ENCODE data around the gene SNX1.
"Not testable (repeated sequence)": the region's sequence is repeated elsewhere in the genome, so short reads cannot be mapped to it uniquely, and the experiment has no call there.

SNX1 gene

DNA sequence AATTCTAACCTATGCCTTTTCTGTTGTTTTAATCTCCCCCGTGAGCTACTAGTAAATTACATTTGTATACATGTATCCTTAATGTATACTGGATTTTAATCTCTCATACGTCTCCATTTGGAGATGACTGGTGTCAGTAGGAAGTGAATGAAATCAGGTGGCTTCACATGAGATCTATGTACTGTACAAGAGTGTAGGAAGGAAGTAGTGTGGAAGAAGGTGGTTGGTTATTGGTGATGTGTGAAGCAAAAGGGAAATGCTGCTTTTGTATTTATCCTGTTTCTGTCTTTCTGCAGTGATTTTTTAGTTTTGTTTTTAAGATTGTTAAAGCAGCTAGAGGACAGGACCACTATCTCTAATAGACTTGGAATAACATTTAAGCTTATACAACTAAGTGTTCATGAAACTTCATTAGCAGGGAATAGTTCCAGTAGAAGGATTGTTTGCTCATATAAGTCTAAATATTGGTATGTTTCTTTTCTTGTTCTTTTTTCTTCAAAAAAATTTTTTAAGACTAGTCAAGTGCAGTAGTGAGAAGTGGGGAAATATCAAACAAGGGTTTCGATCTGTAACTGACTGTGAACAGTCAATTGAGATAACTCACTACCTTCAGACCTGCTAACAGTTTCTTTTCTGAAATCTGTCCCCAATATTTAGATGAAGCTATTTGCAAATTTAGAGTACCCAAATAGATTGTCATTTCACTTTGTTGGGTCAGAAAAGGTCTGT lies 15.3 kb downstream of the SNX1 start:
- H3K4me3 ChIP-seq (ENCODE audit: low read depth, low read length), result no peak overlapping the region
- H3K27ac ChIP-seq, result no peak overlapping the region
- H3K36me3 ChIP-seq (replicated peaks), result peaks cover 5% of the 10 kb centered on the region
- TF ChIP-seq, protein P1, sequence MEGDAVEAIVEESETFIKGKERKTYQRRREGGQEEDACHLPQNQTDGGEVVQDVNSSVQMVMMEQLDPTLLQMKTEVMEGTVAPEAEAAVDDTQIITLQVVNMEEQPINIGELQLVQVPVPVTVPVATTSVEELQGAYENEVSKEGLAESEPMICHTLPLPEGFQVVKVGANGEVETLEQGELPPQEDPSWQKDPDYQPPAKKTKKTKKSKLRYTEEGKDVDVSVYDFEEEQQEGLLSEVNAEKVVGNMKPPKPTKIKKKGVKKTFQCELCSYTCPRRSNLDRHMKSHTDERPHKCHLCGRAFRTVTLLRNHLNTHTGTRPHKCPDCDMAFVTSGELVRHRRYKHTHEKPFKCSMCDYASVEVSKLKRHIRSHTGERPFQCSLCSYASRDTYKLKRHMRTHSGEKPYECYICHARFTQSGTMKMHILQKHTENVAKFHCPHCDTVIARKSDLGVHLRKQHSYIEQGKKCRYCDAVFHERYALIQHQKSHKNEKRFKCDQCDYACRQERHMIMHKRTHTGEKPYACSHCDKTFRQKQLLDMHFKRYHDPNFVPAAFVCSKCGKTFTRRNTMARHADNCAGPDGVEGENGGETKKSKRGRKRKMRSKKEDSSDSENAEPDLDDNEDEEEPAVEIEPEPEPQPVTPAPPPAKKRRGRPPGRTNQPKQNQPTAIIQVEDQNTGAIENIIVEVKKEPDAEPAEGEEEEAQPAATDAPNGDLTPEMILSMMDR (IDR thresholded peaks at IDR 0.05; ENCODE audit: low read depth, low read length, missing control alignments), result no peak
- in situ Hi-C loops (cut with HindIII; ENCODE audit: low pct_ligation_motif_present, low sequenced_read_pairs), result no loop called here
- H3K27me3 ChIP-seq (replicated peaks), result no peaks in the 10 kb centered on the region
- DNase-seq, result no peak

DNA sequence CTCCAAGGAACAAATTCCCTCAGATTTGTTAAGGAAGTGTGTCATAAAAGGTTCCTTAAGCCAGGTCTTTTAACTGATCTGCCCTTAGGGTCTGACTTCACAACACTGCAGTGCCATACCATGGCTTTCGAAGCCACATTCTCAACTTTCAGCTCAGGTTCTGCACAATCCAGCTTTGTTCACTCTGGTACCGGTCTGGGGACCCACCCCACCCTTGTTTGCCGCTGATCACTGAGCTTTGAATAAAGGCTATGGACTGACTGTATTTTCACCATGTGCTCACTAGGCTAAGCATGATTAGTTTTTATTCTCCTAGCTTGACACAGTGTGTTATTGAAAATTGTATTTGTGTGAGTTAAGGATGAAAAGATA lies 15.9 kb downstream of the SNX1 start:
- Histone ChIP-seq H3K27ac (no peak overlapping the region), H3K4me3 (ENCODE audit: low read depth, low read length) (no peak overlapping the region), H3K27me3 (replicated peaks) (no peaks in the 10 kb centered on the region), H3K36me3 (replicated peaks) (peaks cover 5% of the 10 kb centered on the region)
- in situ Hi-C loops (cut with HindIII; ENCODE audit: low pct_ligation_motif_present, low sequenced_read_pairs), result no loop called here
- no peak for DNase-seq
- TF ChIP-seq, protein P1 (IDR thresholded peaks at IDR 0.05; ENCODE audit: low read depth, low read length, missing control alignments), result no peak

DNA sequence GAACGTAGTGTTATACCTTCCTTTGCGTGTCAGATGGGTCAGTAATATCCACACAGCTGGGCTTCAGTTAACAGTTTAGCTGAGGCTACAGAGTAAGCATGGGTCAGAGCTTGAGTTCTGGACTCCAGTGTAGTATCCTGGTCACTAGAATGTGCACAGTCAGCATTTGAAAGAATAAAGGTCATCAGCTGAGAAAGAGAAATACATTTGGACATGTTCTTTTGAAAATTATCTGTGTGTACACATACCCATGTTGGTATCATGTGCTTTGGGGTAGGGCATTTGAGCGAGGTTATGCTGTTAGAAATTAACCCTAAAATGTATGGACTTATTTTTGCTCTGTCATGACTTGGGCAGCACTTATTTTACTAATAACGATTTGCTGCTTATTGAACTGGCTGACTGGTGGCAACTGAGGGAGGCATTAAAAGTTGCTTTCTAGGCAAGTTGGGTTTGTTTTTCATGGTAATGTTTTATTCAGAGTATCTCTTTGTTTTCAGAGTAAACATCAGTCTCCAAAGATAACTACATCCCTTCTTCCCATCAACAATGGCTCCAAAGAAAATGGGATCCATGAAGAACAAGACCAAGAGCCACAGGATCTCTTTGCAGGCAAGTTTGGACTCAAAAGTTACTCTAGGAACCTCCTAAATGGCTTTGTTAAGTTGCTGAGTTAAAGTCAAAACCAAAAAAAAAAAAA lies 16.4 kb downstream of the SNX1 start:
- no peaks in the 10 kb centered on the region for H3K27me3 ChIP-seq (replicated peaks)
- no peak for DNase-seq
- TF ChIP-seq, protein P1 (IDR thresholded peaks at IDR 0.05; ENCODE audit: low read depth, low read length, missing control alignments), result no peak
- H3K36me3 ChIP-seq (replicated peaks), result peaks cover 5% of the 10 kb centered on the region
- in situ Hi-C loops (cut with HindIII; ENCODE audit: low pct_ligation_motif_present, low sequenced_read_pairs), result no loop called here
- H3K27ac ChIP-seq, result no peak overlapping the region
- no peak overlapping the region for H3K4me3 ChIP-seq (ENCODE audit: low read depth, low read length)

DNA sequence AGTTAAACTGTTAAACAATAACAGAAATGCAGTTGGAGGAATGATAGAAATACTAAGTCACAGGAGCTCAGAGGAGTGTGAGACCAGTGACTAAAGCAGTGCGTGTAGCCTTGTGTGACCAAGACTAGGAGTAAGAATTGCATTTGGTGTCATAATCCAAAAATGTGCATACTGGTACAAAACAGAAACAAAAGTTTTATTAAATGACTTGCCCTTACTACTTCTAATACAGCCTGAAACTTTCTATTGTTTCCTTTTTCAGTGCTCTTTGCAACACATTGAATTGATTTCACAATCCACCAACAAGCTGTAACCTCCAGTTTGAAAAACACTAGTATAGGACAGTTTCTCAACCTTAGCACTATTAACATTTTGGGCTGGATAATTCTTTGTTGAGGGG lies 17.1 kb downstream of the SNX1 start:
- no peaks in the 10 kb centered on the region for H3K27me3 ChIP-seq (replicated peaks)
- TF ChIP-seq, protein P1 (IDR thresholded peaks at IDR 0.05; ENCODE audit: low read depth, low read length, missing control alignments), result no peak
- no peak overlapping the region for H3K27ac ChIP-seq
- in situ Hi-C loops (cut with HindIII; ENCODE audit: low pct_ligation_motif_present, low sequenced_read_pairs), result no loop called here
- no peak overlapping the region for H3K4me3 ChIP-seq (ENCODE audit: low read depth, low read length)
- DNase-seq, result peak; percentile 6
- H3K36me3 ChIP-seq (replicated peaks), result peaks cover 9% of the 10 kb centered on the region

DNA sequence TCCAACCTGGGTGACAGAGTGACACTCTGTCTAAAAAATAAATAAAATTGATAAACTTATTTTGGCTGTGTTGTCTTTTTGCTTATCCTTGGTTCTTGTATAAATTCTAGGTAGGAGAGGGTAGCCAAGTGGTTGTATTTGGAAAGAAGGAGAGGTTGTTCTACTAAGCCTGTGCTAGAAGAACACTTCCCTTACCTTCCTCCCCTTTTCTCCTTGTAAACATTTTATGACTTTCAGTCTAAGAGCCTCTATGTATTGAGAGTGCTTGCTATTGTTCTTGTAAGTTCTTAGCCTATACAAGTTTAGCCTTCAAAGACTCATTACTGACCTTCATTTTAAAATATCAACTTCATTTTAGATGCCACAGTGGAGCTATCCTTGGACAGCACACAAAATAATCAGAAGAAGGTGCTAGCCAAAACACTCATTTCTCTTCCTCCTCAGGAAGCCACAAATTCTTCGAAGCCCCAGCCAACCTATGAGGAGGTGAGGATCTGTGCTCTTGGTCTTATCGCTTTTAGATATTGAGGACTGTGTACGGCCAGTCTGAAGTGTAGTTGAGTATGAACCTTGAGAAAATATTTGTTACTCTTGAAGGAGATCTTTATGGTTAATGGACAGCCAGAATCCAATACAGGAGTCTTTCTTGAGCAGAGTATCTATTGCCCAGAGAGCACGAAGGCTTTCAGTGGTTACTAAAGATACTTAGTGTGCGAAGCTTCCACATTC lies 22.1 kb downstream of the SNX1 start:
- H3K4me3 ChIP-seq (ENCODE audit: low read depth, low read length), result no peak overlapping the region
- H3K27ac ChIP-seq, result no peak overlapping the region
- no peaks in the 10 kb centered on the region for H3K27me3 ChIP-seq (replicated peaks)
- H3K36me3 ChIP-seq (replicated peaks), result peaks cover 39% of the 10 kb centered on the region
- DNase-seq, result no peak
- in situ Hi-C loops (cut with HindIII; ENCODE audit: low pct_ligation_motif_present, low sequenced_read_pairs), result no loop called here
- TF ChIP-seq, protein P1 (IDR thresholded peaks at IDR 0.05; ENCODE audit: low read depth, low read length, missing control alignments), result no peak

DNA sequence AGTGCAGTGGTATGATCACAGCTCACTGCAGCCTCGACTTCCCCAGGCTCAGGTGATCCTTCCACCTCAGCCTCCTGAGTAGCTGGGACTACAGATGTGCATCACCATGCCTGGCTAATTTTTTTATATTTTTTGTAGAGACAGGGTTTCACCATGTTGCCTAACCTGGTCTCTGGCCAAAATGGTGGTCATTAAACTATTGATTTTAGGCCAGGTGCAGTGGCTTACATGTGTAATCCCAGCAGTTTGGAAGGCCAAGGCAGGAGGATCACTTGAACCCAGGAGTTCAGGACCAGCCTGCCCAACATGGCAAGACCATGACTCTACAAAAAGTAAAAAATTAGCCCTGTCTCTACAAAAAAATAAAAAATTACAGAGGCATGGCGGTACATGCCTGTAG lies 24.5 kb downstream of the SNX1 start:
- H3K27ac ChIP-seq; H3K27me3 ChIP-seq (replicated peaks); in situ Hi-C loops (cut with HindIII; ENCODE audit: low pct_ligation_motif_present, low sequenced_read_pairs); H3K4me3 ChIP-seq (ENCODE audit: low read depth, low read length); DNase-seq: not testable (repeated sequence)
- H3K36me3 ChIP-seq (replicated peaks), result peaks cover 55% of the 10 kb centered on the region

Measured in brain microvascular endothelial cell (primary cell).